ENCODE data around the gene GDPGP1.

- TF ChIP-seq CTCF (optimal IDR thresholded peaks at IDR 0.05 in 1 of 3, IDR thresholded peaks at IDR 0.05 in 1 of 3, conservative IDR thresholded peaks at IDR 0.05 in 1 of 3; ENCODE audit: extremely low read depth in 1 of 3, insufficient read depth in 2 of 3, low read length in 3 of 3) (no peak), EZH2 (IDR thresholded peaks at IDR 0.05; ENCODE audit: low read length) (no peak)
Measured at GRCh38 chr15:90249203-90249863, 15.3 kb downstream of the GDPGP1 start, which contains the start of gene TTLL13.

Data from keratinocyte (primary cell).